Measurements from ENCODE around the gene PTPRU.

- TF ChIP-seq, protein P1, sequence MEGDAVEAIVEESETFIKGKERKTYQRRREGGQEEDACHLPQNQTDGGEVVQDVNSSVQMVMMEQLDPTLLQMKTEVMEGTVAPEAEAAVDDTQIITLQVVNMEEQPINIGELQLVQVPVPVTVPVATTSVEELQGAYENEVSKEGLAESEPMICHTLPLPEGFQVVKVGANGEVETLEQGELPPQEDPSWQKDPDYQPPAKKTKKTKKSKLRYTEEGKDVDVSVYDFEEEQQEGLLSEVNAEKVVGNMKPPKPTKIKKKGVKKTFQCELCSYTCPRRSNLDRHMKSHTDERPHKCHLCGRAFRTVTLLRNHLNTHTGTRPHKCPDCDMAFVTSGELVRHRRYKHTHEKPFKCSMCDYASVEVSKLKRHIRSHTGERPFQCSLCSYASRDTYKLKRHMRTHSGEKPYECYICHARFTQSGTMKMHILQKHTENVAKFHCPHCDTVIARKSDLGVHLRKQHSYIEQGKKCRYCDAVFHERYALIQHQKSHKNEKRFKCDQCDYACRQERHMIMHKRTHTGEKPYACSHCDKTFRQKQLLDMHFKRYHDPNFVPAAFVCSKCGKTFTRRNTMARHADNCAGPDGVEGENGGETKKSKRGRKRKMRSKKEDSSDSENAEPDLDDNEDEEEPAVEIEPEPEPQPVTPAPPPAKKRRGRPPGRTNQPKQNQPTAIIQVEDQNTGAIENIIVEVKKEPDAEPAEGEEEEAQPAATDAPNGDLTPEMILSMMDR (IDR thresholded peaks at IDR 0.05 in 4 of 5, conservative IDR thresholded peaks at IDR 0.05 in 1 of 5): no peak
- TF ChIP-seq POLR2A (IDR thresholded peaks at IDR 0.05): no peak
Measured at GRCh38 chr1:29209173-29209572, 27.1 kb upstream of the PTPRU start.

Data from gastrocnemius medialis (tissue), 4 donors.